ENCODE data around the gene GALNT14. TPM values are rescaled to one million over a fixed set of nuclear protein-coding genes. Genes with fewer than 3 reads are reported as not detected.

The GALNT14 gene
- total and polyA plus RNA-seq, 8 donors, result 1.9 to 9.1 (median 2.8) TPM

DNA sequence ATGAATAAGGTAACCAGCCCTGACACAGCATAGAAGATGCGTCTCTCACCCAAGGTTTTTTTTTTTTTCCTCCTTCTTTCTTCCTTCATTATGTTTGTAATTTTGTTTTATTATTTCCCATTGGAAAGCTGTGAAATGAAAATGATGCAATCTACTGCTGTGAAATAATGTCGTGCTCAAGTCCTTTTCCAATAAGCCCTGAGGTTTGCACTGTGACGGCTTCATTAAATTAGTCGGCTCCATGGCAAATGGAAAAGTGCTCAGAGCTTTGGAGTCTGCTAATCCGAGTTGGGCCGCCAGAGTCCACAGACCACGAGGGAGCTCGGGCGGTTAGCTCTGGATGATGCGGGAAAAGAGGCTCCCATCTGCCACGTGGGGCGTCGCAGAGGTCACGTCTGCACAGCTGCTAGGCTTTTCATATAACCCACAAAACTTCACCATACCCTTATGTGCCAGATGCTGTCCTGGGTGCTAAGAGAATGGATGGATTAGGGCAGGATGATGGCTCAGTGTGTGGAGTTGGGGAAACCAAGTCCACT, 238.7 kb downstream of the GALNT14 start:
- Histone ChIP-seq H3K9me3 (no peaks in the 10 kb centered on the region), H3K4me1 (no peaks in the 10 kb centered on the region), H3K4me3 (no peak overlapping the region), H3K27ac (no peak overlapping the region), H3K27me3 (no peaks in the 10 kb centered on the region), H3K36me3 (no peaks in the 10 kb centered on the region)
- ATAC-seq (no peak), DNase-seq (no peak), FAIRE-seq (no peak)
- 76 to 80% methylated on average over 14 of the region's 14 CpGs for WGBS, 2 donors
- intact Hi-C loops (cut with DNase I), result no loop called here
- TF ChIP-seq, protein P1, sequence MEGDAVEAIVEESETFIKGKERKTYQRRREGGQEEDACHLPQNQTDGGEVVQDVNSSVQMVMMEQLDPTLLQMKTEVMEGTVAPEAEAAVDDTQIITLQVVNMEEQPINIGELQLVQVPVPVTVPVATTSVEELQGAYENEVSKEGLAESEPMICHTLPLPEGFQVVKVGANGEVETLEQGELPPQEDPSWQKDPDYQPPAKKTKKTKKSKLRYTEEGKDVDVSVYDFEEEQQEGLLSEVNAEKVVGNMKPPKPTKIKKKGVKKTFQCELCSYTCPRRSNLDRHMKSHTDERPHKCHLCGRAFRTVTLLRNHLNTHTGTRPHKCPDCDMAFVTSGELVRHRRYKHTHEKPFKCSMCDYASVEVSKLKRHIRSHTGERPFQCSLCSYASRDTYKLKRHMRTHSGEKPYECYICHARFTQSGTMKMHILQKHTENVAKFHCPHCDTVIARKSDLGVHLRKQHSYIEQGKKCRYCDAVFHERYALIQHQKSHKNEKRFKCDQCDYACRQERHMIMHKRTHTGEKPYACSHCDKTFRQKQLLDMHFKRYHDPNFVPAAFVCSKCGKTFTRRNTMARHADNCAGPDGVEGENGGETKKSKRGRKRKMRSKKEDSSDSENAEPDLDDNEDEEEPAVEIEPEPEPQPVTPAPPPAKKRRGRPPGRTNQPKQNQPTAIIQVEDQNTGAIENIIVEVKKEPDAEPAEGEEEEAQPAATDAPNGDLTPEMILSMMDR (IDR thresholded peaks at IDR 0.05), result no peak

DNA sequence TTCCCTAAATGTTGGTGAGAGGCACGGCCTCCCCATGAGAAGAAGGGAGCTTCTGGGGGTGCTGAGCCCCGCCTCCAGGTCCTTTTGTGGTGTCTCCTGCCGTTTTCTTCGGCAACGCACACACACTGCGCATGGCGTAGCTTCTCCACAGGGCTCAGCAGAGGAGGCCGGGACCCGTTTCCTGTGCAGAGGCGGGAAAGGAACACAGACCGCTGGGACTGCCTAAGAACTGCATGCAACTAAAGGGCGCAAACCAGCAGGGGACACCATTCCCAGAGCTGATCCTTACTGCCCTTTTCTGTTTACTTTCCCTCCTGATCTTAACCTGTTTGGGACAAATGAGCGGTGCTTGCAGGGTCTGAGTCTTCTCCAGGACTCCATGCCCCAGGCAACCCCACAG, 240.7 kb downstream of the GALNT14 start:
- TF ChIP-seq, protein P1 (IDR thresholded peaks at IDR 0.05), result no peak
- Histone ChIP-seq H3K9me3 (no peaks in the 10 kb centered on the region), H3K27me3 (no peaks in the 10 kb centered on the region), H3K4me1 (no peaks in the 10 kb centered on the region), H3K27ac (no peak overlapping the region), H3K36me3 (no peaks in the 10 kb centered on the region), H3K4me3 (no peak overlapping the region)
- no peak for DNase-seq
- intact Hi-C loops (cut with DNase I), result no loop called here
- WGBS, 2 donors, result 79 to 91% methylated on average over 13 of the region's 13 CpGs
- no peak for FAIRE-seq
- no peak for ATAC-seq

DNA sequence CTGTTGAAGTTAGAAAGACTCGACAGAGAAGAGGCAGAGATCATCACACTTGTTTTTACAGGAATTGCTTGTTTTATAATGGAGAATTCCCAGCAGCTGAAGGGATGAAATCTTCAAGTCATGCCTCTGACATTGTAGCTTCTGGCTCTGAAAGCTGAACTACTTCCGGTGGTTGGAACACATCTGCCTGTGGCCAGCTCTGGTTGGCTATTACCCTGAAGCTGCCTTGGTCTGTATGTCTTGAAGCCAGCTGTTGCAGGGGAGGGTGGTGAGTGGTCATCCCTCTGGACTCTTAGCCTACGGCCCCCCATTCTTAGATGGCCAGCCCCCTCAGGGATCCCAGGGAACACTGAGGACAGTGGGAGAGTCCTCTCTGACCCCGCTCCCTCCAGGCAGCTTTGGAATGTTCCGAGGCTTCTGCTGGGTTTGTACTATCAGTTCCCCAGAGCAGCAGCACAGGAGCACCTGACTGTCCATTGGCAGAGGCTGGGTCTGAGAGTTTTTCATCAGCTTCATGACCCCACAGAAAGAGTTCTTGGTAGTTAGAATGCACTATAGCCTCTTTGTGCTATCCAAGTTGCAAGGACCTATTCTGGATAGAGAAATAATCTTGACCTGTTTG, 243.6 kb downstream of the GALNT14 start:
- no peaks in the 10 kb centered on the region for H3K9me3 ChIP-seq
- intact Hi-C loops (cut with DNase I), result no loop called here
- 56 to 66% methylated on average over 5 of the region's 5 CpGs for WGBS, 2 donors
- H3K4me3 ChIP-seq, result no peak overlapping the region
- H3K36me3 ChIP-seq, result no peaks in the 10 kb centered on the region
- H3K27ac ChIP-seq, result no peak overlapping the region
- TF ChIP-seq, protein P1 (IDR thresholded peaks at IDR 0.05), result no peak
- no peaks in the 10 kb centered on the region for H3K27me3 ChIP-seq
- DNase-seq (no peak), ATAC-seq (no peak), FAIRE-seq (no peak)
- no peaks in the 10 kb centered on the region for H3K4me1 ChIP-seq

DNA sequence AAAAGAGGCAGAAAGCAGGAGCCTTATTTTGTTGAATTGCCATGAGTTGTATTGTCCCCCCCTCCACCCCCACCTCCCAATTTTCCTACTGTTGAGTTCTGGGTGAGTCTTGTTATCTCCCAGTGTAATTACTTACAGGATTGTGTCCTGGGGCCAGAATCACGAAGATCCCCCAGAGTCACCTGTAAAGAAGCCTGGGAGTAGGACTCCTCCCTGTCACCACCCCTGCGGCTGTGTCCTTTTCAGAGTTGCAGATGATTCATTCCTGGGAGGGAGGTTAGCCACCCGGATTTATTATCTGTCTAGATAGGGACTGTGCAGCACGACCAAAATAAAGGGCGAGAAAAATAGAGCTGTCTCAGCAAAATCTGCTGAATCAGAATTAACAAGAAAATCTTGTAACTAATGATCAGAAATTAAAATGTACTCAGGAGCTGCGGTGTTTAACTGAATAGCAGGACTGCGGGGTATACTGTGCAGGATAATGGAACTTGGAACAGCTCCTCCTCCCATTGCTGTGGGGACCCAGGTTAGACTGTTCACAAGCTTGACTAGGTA, 249.3 kb downstream of the GALNT14 start:
- Histone ChIP-seq H3K27ac (no peak overlapping the region), H3K27me3 (no peaks in the 10 kb centered on the region), H3K9me3 (no peaks in the 10 kb centered on the region), H3K4me3 (no peak overlapping the region), H3K36me3 (no peaks in the 10 kb centered on the region), H3K4me1 (no peaks in the 10 kb centered on the region)
- no peak for DNase-seq
- TF ChIP-seq, protein P1 (IDR thresholded peaks at IDR 0.05), result no peak
- no peak for FAIRE-seq
- no peak for ATAC-seq
- 56 to 57% methylated on average over 7 of the region's 7 CpGs for WGBS, 2 donors
- intact Hi-C loops (cut with DNase I), result no loop called here

DNA sequence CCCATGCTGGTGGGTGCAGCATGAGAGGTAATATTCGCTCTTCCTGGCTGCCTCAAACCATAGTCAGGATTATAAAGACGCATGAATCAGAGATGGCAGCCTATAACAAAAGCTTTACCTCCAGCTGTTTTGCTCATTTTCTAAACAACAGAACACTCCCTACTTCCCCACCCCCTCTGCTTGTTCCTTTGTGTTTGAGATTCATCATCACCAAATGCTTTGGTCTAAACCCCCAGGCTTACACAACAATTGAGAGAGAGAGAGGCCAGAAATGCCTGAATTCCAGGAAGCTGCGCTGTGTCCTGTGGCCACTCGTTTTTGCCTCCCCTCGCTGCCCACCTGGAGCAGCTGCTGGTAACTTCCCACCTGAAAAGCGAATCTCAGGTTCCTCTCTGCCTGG, 252.2 kb downstream of the GALNT14 start:
- no peaks in the 10 kb centered on the region for H3K4me1 ChIP-seq
- 63 to 67% methylated on average over 6 of the region's 6 CpGs for WGBS, 2 donors
- H3K27me3 ChIP-seq, result no peaks in the 10 kb centered on the region
- ATAC-seq (no peak), DNase-seq (no peak), FAIRE-seq (no peak)
- no peaks in the 10 kb centered on the region for H3K9me3 ChIP-seq
- intact Hi-C loops (cut with DNase I), result no loop called here
- TF ChIP-seq, protein P1 (IDR thresholded peaks at IDR 0.05), result no peak
- H3K27ac ChIP-seq, result no peak overlapping the region
- H3K4me3 ChIP-seq, result no peak overlapping the region
- H3K36me3 ChIP-seq, result no peaks in the 10 kb centered on the region
